GM19397 (cell line): Measurements from ENCODE around the gene KRTAP5-3.
"Not testable (repeated sequence)": the region's sequence is repeated elsewhere in the genome, so short reads cannot be mapped to it uniquely, and the experiment has no call there.

ENCODE experiments used
- ATAC-seq: cut with Tn5 transposase; IDR thresholded peaks from one replicate; pipeline ENCODE4 v1.9.1; 2021; ENCODE audit warnings: mild to moderate bottlenecking, moderate library complexity; ENCODE audit not compliant: unreplicated experiment

KRTAP5-3 gene, protein sequence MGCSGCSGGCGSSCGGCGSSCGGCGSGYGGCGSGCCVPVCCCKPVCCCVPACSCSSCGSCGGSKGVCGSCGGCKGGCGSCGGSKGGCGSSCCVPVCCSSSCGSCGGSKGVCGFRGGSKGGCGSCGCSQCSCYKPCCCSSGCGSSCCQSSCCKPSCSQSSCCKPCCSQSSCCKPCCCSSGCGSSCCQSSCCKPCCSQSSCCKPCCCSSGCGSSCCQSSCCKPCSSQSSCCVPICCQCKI

DNA sequence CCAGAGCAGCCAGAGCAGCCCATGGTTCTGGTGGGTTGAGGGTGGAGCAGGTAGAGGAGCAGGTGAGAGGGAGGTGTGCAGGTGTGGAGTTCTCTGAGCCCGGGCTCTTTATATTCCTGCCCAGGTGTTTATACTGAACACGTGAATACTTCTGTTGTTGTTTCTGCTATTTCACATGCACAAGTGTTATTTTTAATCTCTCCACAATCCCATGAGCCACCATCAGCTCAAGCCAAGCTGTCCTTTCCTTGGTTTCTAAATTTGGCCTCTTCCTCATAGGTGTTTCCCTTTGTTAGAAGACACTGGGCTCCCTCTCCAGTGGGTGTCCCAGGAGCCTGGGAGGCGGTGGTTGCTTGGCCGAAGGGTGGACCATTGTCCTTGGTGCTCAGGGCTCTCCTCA lies at the start of gene KRTAP5-3:
Gene KRTAP5-3, minus strand, starts transcription at position 101 of the 400 bp plus-strand sequence. Its CDS starts 78 bp downstream, at position 23.
- ATAC-seq, result no peak

DNA sequence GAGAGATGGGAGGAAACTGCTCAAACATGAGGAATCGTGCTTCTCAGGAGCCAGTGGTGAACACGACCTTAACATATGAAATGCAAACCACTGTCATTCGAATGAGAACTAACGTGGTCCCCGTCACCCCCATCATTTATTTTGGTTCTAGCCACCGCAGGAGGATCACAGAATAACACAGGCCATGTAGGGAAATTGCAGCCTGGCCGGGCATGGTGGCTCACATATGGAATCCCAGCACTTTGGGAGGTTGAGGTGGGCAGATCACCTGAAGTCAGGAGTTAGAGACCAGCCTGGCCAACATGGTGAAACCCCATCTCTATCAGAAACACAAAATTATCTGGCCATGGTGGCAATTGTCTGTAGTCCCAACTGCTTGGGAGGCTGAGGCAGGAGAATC lies 48.4 kb upstream of the KRTAP5-3 start:
- ATAC-seq, result no peak

DNA sequence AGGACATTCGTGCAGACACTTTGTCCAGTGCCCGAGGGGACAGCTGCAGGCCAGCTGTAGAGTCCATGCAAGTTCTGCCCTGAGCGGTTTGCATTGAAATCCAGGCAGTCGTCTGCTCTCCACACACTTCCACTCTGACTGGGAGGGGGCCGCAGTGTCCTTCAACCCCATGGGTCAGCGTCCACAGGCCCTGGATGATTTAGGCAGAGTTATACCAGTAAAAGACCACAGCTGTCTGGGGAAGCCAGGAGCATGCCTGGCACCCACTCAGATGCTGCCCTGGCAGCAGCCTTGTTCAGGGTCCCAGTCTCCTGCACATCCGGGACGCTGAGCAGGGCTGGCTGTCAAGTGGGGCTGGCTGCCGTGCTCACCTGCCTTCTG lies 47.8 kb upstream of the KRTAP5-3 start:
- no peak for ATAC-seq

DNA sequence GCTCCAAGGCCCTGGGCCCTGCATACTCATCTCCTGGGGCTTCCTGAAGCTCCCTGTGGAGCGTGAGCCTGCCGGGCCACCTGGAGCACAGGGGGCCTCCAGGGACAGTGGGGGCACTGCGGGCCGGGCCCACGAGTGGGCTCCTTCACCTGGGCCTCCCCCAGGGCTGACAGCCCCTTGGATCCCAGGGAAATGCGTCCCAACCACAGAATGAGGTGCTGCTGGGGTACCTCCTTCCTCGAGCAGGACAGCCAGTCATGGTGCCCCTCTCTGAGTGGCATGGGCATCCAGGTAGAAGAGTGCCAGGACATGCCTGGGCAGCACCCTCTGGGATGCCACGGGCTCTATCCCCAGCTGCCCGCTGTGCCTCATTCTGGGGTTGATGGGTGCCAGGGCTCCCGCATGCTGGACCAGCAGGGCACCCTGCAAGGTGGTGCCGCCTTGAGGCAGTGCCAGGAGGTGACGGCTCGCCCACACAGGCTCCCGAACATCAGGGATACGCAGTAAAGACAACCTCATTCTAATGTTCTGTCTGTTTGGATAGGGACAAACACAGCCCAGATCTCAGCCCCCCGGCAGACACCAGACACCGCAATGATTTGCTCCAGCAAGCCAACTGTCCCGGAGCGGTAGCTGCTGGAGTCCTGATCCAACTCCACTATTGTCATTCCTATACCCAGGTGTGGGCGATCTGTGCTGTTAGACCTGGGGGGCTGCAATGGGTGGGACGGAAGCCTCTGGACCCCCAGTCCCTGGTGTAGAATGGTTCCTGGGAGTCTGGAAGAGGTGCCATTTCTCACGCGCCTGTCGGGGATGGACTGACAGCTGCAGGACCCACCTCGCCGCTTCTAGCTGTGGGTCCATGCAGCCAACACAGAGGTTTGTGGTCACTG lies 47.2 kb upstream of the KRTAP5-3 start:
- ATAC-seq, result no peak

DNA sequence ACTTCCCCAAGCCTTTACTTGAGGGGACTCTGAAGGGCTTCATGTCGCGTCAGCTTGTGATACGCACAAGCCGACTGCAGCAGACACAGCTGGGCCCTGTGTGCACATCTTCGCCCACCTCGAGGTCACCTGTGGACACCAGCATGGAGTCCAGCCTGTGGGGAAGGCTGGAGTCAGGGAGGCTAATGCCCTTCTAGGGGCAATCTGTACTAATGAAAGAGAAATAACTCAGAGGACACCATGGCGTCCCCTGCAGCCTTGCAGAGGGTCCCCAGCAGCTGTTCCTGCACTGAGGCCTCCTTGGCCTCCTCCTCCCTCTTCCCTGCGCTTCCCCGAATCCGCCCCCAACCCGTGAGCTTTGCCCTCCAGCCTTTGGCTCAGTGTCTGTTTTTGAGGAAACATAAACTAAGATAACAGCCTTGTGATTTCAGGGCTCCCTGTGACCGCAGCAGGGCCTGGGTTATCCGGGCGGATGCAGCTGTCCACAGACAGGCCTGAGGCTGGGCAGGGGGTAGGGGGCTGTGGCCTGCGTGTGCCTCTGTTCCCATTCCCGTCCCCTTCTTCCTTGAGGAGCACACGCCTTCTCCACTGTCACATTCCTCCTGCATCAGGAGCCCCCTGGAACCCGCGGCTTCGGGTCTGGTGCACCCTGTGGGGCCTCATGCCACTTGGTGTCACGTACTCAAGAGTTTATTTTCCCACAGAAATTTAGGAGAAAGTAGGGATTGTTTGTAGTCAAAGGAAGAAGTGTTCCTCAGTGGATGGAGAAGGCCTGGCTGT lies 46.3 kb upstream of the KRTAP5-3 start:
- no peak for ATAC-seq

DNA sequence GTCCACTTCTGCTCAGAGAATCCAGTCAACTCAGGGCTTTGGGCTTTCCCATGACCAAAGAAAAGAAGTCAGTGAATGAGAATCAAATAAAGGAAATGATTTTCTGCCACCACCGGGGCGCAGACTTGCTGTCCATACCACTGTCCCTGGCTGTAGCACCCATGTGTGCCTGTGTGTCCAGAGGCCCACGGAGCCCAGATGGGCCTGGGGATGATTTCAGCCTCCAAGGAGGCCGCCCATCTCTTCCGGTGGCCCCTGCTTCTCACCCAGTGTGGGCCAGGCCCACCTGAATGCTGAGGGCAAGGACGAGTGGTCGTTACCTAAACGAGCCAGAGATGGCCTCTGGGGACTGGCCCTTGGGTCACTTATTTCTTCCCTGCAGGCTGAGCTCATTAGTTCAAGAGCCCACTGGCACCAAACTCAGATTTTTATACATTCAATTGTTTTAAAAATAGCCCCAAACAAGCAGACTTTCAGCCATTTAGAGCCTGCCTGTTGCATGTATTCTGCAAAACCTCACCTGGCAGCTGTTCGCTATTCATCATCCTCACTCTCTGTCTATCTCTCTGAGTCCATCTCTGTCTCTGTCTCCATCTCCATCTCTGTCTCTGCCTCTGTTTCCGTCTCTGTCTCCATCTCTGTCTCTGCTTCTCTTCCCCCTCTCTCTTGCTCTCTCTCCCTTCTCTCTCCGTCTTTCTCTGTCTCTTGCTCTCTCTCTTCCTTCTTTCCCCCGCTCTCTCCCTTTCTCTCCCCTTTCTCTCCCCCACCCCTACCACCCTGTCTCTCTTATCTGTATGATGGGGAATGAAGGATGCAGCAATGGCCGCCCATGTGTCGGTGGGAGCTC lies 45.5 kb upstream of the KRTAP5-3 start:
- ATAC-seq, result no peak

DNA sequence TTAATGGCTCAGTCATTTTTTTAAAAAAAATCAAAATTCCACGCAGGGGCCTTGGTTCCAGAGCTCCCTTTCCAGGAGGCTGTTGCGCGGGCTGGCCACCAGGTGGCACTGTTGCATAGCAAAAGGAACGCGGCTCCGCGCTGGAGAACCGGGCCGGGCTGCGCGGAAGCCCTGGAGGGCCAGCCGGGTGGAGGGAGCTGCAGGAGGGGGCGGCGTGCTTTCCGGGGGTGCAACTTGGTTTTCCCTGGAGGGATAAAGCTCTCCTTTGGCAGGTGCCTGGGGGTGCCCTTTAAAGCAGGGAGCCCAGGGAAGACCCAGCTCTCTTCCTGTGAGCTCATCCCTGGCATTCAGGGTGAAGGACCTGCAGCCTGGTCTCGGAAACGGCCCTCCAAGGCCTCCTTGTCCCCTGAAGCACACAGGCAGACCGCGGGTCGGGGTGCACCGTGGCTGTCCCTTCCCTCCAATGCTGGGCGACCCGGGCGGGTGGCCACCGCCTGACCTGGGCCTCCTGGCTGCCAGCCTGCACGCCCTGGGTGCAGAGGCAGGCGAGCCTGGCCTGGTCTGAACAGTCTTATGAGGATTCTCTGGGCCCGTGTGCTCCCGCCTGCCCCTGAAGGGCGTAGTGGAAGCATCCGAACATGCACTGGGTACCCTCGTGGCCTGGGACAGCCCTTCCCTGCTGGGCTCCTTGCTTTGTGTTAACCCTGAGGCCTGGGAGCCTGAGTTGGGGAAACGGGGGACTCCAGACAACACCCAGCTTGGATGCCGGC lies 44.7 kb upstream of the KRTAP5-3 start:
- ATAC-seq, result no peak

DNA sequence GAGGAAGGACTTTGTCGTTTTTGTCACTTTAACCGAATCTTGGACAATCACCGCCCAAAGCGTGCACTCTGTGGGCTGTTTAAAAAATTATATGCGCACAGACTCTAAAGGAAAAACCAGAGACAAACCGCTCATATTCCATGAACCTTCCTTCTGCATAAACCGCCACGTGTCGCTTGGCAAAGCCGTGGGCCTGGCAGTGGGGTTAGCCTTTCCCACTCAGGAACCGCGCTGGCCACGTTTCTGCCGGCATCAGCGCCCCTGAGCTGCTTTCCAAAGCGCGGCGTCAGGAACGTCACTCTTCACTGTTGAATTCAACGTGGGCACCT lies 44.1 kb upstream of the KRTAP5-3 start:
- ATAC-seq, result no peak

DNA sequence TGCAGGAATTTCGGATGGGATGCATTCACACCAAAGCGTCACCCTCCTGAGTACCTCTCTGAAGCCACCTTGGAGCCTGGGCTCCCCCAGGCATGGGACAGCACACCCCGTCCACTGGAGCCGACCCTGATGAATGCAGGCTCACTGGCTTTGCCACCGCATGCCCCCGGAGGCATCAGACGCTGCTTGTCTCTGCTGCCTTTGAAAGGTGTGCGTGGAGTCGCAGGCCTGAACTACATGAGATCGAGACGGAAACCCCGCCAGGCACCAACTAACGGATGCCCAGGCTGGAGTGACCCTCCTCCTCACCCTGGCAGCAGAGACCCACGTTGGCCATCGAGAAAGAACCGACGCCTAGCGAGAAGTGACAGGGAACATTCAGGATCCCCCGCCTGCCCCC lies 43.8 kb upstream of the KRTAP5-3 start:
- no peak for ATAC-seq

DNA sequence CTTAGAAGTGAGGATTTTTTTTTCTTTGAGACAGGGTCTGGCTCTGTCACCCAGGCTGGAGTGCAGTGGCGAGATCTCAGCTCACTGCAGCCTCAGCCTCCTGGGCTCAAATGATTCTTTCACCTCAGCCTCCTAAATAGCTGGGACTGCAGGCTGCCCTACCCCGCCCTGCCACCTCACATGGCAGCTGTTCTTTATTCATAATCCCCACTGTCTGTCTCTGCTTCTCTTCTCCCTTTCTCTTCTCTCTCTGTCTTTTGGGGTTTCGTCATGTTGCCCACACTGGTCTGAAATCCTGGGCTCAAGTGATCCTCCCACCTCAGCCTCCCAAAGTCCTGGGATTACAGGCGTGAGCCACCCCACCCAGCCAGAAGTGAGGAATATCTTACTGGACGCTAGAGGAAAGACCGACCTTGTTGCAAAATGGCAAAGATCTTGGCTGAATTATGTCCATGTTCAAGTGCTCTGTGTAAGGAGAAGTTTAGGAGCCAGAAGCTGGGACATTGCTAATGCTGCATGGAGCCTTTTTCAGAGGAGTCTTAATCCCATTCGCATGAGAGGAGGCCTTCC lies 43.2 kb upstream of the KRTAP5-3 start:
- no peak for ATAC-seq

DNA sequence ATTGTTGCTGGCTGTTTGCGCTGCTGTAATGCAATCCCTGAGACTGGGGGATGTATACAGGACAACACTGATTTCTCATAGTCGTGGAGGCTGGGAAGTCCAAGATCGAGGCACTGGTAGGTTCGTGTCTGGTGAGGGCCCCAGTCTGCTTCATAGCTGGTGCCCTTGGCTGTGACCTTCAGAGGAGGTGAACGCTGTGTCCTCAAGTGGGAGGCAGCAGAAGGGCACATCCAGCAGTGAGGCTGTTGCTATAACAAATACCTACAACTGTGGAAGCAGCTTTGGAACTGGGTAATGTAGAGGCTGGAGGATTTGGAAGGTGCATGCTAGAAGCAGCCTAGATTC lies 42.6 kb upstream of the KRTAP5-3 start:
- ATAC-seq, result no peak

DNA sequence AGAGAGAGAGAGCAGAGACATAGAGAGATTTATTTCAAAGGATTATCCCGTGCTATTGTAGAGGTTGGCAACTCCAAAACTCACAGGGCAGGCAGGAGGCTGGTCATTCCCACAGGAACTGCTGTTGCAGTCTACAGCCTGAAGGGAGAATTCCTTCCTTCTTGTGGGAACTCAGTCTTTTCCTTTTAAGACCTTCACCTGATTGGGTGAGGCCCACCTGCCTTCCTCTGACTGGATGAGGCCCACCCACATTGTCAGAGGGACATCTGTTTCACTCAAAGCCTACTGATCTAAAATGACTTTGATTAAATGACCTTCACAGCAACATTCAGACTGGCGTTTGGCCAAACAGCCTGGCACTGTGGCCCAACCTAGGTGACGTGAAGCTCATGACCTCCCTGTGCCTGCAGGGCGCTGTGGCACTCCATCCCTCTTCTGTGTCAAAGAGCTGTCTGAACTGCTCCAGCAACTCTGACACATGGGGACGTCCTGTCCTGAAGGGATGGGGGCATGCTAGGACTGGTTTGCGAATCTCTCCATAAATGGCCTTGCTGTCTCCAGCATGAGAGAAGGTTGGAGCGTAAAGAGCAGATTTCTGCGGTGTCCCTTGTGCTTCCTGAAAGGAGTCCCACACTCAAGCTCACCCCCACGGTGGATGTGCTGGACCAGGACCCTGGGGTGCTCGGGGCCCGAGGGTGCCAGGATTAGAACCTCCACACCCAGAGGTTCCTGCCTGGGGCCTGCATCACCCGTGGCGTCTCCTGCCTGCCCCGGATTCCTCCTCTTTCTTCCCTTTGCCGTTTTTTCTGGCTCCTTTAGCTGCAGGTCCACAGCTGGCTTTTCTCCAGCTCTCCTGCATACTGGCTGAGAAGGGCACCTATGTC lies 42.0 kb upstream of the KRTAP5-3 start:
- ATAC-seq, result no peak

DNA sequence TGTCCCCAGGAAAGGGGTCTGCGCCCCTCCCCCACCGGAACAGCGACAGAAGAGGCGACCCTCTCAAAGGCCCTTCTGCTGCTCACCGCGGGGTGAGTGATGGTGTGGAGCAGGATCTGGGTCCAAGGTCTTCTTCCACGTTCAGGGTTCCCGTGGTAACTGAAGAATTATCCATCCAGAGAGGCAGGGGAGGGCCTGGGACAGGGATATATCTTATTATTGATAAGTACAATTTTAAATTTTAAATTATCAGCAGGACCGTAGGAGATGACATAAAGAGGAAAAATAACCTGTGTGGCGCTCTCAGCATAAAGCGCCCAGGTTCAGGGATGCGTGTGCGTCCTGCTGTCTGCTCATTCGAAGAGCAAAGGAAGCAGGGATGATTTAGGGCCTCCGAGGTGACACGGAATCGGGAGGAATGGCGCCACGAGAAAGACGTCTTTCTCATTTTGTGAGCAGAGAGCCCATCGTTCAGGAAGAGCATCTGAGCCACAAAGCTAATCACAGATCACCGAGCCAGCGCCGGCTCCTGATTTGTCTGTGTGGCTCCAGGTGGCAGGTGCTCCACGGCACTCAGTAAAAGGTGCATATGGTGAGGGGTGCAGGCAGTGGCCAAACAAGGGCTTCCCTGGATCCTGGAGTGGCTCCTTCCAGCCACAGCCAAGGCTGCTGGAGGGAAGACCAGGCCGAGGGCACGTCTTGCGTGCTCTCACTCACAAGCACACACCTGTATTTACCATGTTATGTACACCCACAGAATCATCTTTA lies 40.6 kb upstream of the KRTAP5-3 start:
- no peak for ATAC-seq

DNA sequence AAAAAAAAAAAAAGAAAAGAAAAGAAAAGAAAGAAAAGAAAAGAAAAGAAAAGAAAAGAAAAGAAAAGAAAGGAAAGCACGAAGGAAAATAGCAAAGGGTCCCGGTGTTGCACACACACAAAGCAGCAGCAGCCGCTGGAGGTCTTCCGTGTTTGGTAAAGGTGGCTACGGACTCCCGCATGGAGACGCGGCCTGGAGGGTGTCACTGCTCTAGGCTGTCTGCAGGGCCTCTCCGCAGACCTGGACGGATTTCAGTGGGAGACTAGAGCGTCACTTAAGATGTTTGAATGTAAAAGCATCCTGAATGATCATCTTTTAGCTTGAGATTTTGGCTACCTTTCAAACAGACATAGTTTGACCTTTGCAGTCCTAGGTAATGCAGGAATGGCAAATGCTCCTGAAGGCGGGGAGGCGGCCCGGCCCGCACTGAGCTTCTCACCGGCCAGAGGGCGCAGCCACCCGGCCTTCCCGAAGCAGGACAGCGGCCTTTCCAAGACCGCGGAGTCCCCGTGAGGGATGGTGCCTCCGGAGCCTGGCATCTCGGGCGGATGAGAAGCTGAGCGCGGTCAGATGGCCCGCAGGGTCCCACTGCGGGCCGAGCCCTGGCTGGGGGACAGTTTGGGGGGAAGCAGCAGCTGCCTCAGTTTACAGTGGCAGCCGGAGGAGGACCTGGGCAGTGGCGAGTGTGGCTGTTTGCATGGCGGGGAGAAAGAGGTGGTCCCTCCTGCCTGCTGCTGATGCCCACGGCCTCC lies 39.8 kb upstream of the KRTAP5-3 start:
- no peak for ATAC-seq

DNA sequence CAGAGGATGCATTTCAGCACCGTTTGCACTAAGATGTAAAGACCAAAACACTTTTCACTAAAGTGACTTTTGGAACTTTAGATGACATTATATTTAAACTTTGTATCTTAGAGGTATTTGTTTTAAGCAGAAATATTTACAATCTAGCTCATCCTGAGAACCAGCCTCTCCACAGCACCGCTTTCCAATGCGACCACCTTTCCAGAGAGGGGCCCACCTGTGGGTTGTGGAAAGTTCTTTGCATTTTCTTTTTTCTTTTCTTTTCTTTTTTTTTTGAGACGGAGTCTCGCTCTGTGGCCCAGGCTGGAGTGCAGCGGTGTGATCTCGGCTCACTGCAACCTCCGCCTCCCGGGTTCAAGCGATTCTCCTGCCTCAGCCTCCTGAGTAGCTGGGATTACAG lies 38.3 kb upstream of the KRTAP5-3 start:
- ATAC-seq, result not testable (repeated sequence)

DNA sequence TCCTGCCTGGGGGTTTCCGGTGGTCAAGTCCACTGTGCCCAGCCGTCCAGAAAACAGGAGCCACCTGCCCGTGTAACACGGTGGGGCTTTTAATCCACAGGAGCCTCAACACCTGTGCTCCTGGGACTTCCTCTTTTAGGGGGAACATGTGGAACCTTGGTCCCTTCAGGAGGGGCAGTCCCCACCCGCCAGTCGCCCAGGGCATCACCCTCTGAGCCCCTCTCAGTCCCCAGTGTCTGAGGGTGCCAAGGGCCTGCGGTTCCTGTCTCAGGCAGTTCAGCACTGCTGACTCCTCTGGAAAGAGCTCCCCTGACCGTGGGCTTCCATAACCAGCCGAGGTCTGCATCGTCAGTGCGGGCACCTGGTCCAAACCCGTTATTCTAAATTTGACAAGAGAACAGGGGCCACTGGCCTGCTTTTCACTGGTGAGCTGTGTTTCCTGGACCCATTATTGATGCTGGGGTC lies 37.1 kb upstream of the KRTAP5-3 start:
- no peak for ATAC-seq

DNA sequence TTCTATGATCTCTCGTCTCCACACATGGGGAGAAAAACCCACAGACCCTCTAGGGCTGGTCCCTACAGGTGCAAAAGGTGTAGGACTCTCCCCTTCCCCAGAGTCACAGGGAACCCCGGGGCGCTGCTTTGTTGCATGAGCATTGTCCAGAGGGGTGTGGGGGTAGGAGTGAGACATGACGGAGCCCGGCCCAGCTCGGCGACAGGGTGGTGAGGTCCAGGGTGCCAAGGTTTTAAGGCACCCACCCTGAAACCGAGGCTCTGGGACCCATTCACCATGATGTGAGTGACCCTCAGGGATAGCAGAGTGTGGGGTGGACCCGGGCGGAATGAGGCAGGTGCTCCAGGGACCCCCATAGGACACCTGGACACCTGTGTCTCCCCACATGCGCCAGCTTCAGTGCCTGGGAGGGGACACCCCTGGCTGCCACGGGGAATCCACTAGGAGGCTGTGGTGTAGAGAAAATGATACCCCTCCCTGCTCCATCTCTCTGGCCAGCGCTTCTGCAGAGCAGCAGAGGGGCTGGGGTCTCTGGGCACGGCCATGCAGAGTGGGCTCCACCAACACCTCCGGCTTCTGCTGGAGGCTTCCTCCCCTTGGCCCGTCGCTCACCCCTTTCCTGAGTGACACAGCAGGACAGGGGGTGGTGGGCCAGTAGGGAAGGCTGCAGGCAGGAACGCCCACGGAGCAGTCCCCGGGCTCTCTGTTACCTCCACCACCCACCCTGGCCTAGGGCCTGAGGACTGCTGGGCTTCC lies 36.5 kb upstream of the KRTAP5-3 start:
- ATAC-seq, result no peak
